Measurements from ENCODE around the gene SPATA13.

Gene SPATA13

DNA sequence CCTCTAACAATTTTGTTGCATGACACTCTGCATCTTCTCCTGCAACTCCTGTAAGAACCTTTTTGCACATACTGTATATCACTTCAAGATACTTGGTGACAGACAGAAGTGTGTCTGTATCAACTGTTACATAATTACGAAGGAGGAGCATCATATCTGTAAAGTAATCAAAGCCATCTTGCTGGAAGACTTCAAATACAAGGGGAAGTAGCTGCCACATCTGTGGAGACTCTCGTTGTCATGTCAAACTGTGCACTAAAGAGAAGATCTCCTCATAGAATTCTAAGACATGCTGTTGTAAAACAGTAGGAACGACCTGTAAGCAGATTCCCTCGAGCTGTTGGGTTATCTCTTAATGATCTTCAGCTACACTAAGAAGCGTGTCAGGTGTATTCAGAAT, 38.0 kb upstream of the SPATA13 start:
- no peak for DNase-seq (ENCODE audit: low read depth)
- no peak overlapping the region for H3K4me3 ChIP-seq (ENCODE audit: control insufficient read depth, low read depth, low read length)
- TF ChIP-seq, protein P1, sequence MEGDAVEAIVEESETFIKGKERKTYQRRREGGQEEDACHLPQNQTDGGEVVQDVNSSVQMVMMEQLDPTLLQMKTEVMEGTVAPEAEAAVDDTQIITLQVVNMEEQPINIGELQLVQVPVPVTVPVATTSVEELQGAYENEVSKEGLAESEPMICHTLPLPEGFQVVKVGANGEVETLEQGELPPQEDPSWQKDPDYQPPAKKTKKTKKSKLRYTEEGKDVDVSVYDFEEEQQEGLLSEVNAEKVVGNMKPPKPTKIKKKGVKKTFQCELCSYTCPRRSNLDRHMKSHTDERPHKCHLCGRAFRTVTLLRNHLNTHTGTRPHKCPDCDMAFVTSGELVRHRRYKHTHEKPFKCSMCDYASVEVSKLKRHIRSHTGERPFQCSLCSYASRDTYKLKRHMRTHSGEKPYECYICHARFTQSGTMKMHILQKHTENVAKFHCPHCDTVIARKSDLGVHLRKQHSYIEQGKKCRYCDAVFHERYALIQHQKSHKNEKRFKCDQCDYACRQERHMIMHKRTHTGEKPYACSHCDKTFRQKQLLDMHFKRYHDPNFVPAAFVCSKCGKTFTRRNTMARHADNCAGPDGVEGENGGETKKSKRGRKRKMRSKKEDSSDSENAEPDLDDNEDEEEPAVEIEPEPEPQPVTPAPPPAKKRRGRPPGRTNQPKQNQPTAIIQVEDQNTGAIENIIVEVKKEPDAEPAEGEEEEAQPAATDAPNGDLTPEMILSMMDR (IDR thresholded peaks at IDR 0.05; ENCODE audit: control insufficient read depth, insufficient read depth, low read depth, low read length, missing control alignments), result no peak

GRCh38 chr13:24123761-24124160, 36.8 kb upstream of the SPATA13 start:
- TF ChIP-seq, protein P1 (IDR thresholded peaks at IDR 0.05; ENCODE audit: control insufficient read depth, insufficient read depth, low read depth, low read length, missing control alignments), result no peak
- DNase-seq (ENCODE audit: low read depth), result no peak
- H3K4me3 ChIP-seq (ENCODE audit: control insufficient read depth, low read depth, low read length), result no peak overlapping the region

DNA sequence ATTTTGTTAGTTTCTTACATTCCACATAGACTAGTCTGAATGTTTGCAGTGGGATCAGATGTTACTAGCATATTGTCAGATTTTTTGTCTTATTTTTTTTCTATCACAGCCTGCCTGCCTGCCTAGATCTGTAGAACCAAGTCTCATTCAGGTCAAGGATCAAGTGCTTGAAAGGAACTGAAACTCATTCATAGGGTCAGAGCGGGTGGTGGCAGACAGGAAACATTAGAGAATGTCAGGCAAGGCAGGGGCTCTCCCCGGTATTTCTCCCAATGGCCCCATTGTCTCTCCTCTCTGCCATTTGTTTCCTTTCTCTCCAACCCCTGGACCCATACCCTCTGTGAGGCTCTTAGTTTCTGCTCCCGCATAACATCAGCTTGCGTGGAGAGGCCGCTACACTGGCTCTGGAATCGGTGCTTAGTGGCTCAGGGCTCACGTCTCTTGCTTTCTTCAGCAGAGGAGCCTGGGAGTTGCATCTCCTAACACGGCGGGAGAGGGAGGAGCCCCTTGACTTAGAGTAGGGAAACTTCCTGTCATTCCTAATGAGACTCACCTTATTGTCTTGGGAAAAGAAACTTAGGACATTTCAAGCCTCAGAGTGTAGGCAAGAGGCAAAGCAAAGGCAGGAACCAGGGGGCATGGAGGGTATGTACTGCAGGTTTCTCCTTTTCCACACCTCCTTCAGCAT, 35.6 kb upstream of the SPATA13 start:
- no peak for DNase-seq (ENCODE audit: low read depth)
- H3K4me3 ChIP-seq (ENCODE audit: control insufficient read depth, low read depth, low read length), result no peak overlapping the region

DNA sequence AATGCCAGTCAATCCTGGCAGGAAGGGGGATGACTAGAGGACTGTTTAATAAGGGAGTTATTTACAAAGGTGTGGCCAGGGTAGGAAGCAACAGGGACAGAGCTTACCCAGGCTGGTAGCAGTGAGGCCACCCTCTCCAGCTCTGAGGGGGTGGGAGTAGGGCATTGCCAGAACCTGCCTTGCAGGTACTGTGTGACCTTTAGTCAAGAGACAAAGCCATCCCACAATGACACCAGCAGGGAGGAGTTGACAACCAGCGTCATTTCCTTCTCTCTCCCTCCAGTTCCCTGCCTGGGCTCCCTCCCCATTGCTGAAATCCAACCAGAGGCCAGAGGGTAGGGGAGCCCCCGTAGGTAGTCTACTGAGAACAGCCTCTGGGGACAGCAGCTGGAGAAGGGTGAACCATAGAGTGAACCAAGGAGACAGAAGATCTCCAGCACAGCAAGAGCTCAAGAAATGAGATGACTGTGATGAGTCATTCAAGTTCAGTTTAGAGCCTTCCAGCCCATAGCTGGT, 33.3 kb upstream of the SPATA13 start:
- no peak for DNase-seq (ENCODE audit: low read depth)
- TF ChIP-seq, protein P1 (IDR thresholded peaks at IDR 0.05; ENCODE audit: control insufficient read depth, insufficient read depth, low read depth, low read length, missing control alignments), result no peak
- no peak overlapping the region for H3K4me3 ChIP-seq (ENCODE audit: control insufficient read depth, low read depth, low read length)

More for the DNA sequence above, 35.6 kb upstream of the SPATA13 start:
- TF ChIP-seq, protein P1 (IDR thresholded peaks at IDR 0.05; ENCODE audit: control insufficient read depth, insufficient read depth, low read depth, low read length, missing control alignments), result no peak

DNA sequence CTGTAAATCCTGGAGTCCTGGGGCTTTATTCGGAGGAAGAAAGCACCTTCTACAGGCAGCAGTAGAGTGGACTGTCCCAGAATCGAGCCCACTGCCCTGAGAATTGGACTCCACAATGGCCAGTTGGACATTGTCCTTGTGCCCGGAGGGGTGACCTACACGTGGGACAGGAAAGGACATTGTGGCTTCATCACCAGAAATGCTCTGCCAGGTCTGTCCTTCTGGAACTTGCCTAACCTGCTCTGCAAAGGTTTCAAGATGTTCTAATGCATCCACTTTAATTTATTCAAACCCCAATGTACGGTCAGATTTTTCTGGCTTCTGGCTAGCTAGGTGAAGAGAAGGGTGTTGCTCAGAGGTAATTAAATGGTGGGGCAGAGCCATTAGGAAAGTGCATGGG, 32.4 kb upstream of the SPATA13 start:
- no peak overlapping the region for H3K4me3 ChIP-seq (ENCODE audit: control insufficient read depth, low read depth, low read length)
- TF ChIP-seq, protein P1 (IDR thresholded peaks at IDR 0.05; ENCODE audit: control insufficient read depth, insufficient read depth, low read depth, low read length, missing control alignments), result no peak

GRCh38 chr13:24128962-24129361, 31.6 kb upstream of the SPATA13 start:
- no peak overlapping the region for H3K4me3 ChIP-seq (ENCODE audit: control insufficient read depth, low read depth, low read length)
- DNase-seq (ENCODE audit: low read depth), result no peak
- TF ChIP-seq, protein P1 (IDR thresholded peaks at IDR 0.05; ENCODE audit: control insufficient read depth, insufficient read depth, low read depth, low read length, missing control alignments), result no peak

More for the DNA sequence above, 32.4 kb upstream of the SPATA13 start:
- DNase-seq (ENCODE audit: low read depth), result no peak
